ENCODE results near the gene ADAM12.
A peak's percentile ranks its signal among the peaks of the same experiment; 100 is the strongest.

ADAM12 gene

GRCh38 chr10:126169899-126170298 lies 218.4 kb downstream of the ADAM12 start:
- no peak for DNase-seq

DNA sequence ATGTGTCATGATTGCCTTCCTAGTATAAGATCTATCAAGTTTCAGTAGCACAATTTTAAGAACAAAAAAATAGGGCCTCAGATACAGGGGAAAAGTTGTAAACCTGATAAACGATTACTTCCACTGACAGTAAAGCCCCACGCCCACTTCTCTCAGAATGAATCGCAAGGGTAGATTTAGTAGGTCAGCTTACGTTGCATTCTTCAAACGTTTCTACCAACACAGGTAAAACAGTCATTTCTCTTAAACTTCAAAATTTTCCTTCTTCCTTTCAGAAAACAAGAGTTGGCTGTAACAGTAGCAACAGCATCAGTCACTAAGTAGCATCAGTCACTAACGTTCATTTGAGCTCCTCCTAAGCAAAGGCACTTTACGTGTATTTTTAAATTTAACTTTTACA lies 221.5 kb downstream of the ADAM12 start:
- DNase-seq = no peak

DNA sequence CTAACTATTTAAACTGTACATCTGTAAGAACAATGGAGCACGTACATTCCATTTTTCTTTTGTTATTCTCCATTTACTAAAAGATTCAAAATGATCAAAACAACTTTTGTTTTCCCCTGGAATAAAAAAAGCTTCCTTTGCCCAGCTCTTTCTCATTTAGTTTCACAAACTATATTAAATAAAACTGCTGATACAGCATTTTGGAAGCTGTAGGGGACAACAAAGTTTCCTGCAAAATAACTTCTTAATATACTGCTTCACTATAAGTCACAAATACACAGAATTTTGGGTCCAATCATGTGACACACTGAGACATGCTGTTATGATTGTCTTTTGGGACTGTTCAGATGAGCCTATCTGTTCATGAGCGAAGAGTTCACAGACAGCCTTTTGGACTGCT lies 222.4 kb downstream of the ADAM12 start:
- DNase-seq = no peak

DNA sequence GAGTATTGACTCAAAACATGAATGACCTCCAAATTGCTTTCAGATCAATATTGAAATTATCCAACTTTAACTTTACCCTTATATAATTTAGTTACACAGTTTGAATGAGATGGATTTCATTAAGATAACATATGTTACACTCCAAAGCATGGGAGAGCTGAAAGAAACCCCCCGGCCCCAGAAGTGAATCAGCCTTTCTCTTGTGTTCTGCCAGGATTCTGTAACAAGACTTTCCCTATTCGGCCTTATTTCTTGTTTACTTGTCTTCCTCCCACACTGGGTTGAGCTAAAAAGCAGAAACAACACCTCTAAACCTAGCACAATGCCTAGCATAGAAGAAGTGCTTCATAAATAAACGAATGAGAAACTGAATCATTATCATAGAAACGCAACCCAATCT lies 224.8 kb downstream of the ADAM12 start:
- DNase-seq = no peak

GRCh38 chr10:126161691-126162090 lies 226.6 kb downstream of the ADAM12 start:
- no peak for DNase-seq

DNA sequence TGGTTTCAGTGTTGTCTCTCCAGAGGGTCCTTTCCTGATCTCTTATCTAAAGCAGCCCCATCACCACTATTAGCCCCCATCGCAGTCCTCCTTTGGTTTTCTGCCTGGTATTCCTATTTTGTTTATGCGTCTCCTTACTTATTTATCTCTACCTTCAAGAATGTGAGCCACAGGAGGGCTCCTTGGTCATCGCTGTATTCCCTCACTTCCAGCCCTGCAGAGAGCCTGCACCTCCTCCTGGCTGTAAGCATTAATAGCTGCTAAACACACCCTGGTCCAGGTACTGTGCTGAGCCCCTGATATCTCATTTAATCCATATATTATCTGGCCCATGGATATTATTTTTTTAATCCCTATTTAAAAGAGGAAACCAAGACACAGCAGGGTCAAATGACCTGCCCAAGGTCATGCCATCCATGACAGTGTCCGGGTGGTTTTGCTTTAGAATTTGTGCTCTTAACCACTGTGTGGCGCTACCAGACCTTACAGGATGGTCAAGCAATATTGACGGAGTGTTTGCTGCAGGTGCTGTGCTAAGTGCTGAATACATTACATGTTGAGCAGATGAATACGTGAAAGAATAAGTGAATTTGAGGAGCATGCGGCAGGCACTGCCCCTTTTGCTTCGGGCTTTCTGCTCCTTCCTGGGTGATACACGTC lies 227.2 kb downstream of the ADAM12 start:
- no peak for DNase-seq

GRCh38 chr10:126160571-126160970 lies 227.7 kb downstream of the ADAM12 start:
- DNase-seq = no peak

DNA sequence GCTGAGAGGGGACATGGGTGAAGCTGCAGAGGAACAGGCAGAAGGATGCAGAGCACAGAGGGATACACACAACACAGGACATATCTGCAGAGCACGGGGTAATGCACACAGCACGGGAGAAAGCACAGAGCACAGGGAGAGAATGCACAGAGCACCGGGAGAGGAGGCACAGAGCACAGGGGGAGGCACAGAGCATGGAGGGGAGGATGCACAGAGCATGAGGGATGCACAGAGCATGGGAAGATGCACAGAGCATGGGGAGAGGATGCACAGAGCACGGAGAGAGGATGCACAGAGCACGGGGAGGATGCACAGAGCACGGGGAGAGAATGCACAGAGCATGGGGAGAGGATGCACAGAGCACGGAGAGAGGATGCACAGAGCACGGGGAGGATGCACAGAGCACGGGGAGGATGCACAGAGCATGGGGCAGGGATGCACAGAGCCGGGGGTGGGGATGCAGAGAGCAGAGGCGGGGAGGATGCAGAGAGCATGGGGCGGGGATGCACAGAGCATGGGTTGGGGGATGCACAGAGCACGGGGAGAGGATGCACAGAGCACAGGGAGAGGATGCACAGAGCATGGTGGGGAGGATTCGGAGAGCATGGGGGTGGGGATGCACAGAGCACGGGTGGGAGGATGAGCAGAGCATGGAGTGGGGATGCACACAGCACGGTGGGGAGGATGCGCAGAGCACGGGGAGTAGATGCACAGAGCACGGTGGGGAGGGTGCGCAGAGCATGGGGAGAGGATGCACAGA lies 230.0 kb downstream of the ADAM12 start:
- no peak for DNase-seq

GRCh38 chr10:126157189-126157588 lies 231.1 kb downstream of the ADAM12 start:
- no peak for DNase-seq

DNA sequence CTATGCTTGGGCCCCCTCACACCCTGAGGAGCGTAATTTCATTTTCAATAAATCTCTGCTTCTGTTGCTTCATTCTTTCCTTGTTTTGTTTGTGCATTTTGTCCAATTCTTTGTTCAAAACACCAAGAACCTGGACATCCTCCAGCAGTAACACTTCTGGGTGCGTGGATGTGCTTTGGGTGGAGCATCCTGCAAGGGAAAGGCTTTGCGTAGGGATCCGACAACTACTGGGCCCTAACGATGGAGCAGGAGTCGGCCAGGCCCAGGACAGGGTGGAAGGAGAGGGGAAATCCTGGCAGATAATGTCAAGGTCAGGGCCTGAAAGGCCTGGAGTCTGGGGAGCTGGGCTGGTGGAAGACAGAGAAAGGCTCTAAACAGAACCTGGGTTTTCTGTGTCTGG lies 231.8 kb downstream of the ADAM12 start:
- no peak for DNase-seq

GRCh38 chr10:126156012-126156411 lies 232.3 kb downstream of the ADAM12 start:
- DNase-seq = no peak

DNA sequence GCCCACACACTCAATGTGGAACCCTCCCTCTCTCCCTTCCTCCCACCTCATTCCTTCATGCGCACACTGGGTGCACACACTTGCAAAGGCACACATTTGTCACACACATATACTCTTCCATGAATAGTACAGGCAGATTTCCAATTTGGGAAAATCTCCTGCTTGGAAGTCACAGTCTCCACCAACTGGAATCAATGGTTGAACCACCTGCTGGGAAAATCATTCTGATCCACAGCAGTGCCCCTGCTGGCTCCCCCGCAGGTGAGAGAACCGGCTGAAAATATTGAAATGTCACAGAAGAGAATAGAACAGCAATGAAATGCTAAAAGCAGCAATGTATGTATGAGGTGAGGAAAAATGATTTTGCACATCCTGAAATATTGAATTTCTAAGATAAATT lies 232.7 kb downstream of the ADAM12 start:
- no peak for DNase-seq

- DNase-seq = no peak
These were observed 234.3 kb downstream of the ADAM12 start for GRCh38 chr10:126153711-126154628.

DNA sequence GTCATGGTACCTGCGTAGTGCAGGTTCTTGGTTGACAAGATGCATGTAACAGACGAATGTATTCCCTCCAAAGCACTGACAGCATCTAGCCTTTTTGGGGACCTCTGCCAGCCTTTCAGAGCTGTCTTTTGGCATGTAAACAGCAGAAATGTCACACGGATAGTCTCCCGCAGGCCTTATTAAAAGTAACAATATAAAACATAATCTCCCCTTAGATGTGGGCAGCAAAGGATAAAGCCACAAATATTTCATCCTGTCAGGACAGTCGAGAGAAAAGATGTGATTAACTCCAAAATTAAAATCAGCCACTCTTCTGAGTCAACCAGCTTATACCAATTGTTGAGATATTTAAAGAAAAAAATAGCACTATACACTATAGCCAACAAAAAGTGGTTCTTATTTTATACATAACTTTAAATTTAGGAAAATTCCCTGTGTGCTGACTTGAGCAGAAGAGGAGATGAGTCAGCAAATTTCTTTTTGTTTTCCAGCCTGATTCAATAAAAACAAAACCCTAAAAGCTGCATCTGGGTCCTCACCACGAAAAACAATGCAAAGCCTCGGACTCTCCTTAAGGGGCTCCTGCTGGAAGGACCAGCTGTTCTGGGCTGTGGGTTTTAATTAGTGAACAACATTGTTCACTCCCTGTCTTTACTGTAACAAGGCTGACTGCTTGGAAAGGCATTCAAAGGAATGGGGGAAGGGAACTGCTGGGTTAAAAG lies 240.2 kb downstream of the ADAM12 start:
- no peak for DNase-seq

DNA sequence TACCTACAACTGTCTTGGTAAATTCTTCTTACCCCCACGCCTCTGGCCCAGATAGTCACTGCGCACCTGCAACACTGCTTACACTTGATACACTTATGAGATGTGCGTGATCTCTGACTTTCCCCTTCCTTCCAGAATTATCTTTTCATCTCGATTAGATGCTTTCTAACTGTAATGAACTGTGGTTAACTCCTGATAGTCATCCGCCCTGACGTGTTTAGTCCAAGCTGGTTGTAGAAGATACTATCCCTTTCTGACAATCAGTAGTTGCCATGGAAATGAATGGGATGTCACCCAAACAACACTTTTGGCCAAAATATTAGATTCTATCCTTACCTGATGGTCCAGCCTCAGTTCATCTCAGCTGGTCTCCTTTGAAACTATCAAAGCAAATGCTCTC lies 241.5 kb downstream of the ADAM12 start:
- peak; percentile 7 for DNase-seq

- DNase-seq = no peak
These were observed 245.2 kb downstream of the ADAM12 start for GRCh38 chr10:126143117-126143516.

DNA sequence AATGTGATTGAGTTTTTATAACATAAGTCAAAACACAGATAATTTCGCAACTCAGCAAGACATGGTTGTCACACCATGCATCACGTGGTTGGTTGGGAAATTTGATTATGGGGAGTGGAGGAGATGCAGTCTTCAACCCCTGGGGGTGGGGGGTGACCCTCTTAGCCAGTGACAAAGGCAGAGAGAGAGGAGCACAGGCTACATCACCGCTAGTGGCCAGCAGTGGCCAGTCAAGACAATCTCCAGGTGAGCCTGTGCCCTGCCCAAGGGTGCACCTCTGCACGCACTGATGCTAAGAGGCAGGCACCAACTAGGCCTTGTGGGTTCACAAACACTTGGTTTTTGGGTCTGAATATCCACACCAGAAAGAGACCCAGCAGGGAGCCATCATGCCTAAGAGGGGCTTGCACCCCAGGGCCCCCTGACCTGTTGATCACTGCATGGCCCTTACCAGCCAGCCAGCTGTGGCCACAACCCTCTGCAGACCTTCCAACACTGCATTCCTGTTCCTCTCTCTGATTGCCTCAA lies 247.5 kb downstream of the ADAM12 start:
- no peak for DNase-seq

GRCh38 chr10:126137562-126138221 lies 250.6 kb downstream of the ADAM12 start:
- DNase-seq = no peak

- peak; percentile 4 for DNase-seq
These were observed 252.2 kb downstream of the ADAM12 start for GRCh38 chr10:126135941-126136595.

DNA sequence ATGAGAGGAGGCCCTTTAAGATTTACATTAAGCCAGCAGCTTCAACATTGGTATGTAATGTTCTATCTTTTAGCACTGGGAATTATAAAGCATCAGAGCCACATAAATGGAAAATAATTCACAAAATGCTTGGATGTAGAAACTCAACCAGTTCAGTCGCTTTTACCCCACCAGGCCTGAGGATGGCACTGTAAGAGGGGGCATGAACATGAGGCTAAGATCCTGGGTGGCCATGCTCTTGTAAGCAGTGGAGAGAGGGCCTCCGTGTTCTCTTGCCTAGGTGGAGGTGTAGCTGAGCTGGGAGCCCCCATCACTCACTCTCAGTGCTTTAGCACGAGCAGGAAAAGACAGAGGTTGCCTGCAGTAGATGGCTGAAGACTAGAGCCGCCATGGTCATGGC lies 253.1 kb downstream of the ADAM12 start:
- DNase-seq = no peak

- DNase-seq = no peak
These were observed 254.2 kb downstream of the ADAM12 start for GRCh38 chr10:126133906-126134656.

All from hematopoietic multipotent progenitor cell treated with erythropoietin and hydrocortisone succinate and interleukin-3 and kit ligand, for 8 days (in vitro differentiated cells).